GM19467 (cell line): ENCODE measurements around the gene ZSCAN12.
"Not testable (repeated sequence)": the region's sequence is repeated elsewhere in the genome, so short reads cannot be mapped to it uniquely, and the experiment has no call there.

ENCODE experiments used
- ATAC-seq: cut with Tn5 transposase; IDR thresholded peaks from one replicate; pipeline ENCODE4 v1.9.1; 2021; ENCODE audit warnings: mild to moderate bottlenecking, moderate library complexity; ENCODE audit not compliant: unreplicated experiment

ZSCAN12 gene

GRCh38 chr6:28395918-28396317, 3.6 kb downstream of the ZSCAN12 start:
- ATAC-seq: no peak

GRCh38 chr6:28393912-28394662, 5.5 kb downstream of the ZSCAN12 start:
- no peak for ATAC-seq

- ATAC-seq: no peak
These were observed 8.9 kb downstream of the ZSCAN12 start for GRCh38 chr6:28390688-28391087.

- no peak for ATAC-seq
These were observed 15.4 kb downstream of the ZSCAN12 start for GRCh38 chr6:28384143-28384533.

- ATAC-seq: peak; percentile 81
These were observed 16.1 kb downstream of the ZSCAN12 start for GRCh38 chr6:28383235-28384142.

GRCh38 chr6:28380381-28380780, 19.2 kb downstream of the ZSCAN12 start:
- no peak for ATAC-seq

- no peak for ATAC-seq
These were observed 20.9 kb downstream of the ZSCAN12 start for GRCh38 chr6:28378644-28379043.

- no peak for ATAC-seq
These were observed 21.7 kb downstream of the ZSCAN12 start for GRCh38 chr6:28377879-28378278.

- ATAC-seq: no peak
These were observed 25.6 kb downstream of the ZSCAN12 start for GRCh38 chr6:28373925-28374324.

GRCh38 chr6:28371706-28372451, 27.7 kb downstream of the ZSCAN12 start:
- no peak for ATAC-seq

GRCh38 chr6:28371280-28371679, 28.3 kb downstream of the ZSCAN12 start:
- no peak for ATAC-seq

GRCh38 chr6:28370440-28370839, 29.1 kb downstream of the ZSCAN12 start:
- no peak for ATAC-seq

GRCh38 chr6:28369463-28369862, 30.1 kb downstream of the ZSCAN12 start:
- ATAC-seq: no peak

- ATAC-seq: no peak
These were observed 31.0 kb downstream of the ZSCAN12 start for GRCh38 chr6:28368522-28368921.

- ATAC-seq: not testable (repeated sequence)
These were observed 34.0 kb downstream of the ZSCAN12 start for GRCh38 chr6:28365590-28365989.

GRCh38 chr6:28360961-28361360, 38.6 kb downstream of the ZSCAN12 start:
- no peak for ATAC-seq

GRCh38 chr6:28359562-28359961, 40.0 kb downstream of the ZSCAN12 start:
- ATAC-seq: not testable (repeated sequence)

GRCh38 chr6:28357036-28357435, 42.5 kb downstream of the ZSCAN12 start:
- no peak for ATAC-seq

- ATAC-seq: no peak
These were observed 42.9 kb downstream of the ZSCAN12 start for GRCh38 chr6:28356666-28357020.

GRCh38 chr6:28355743-28356665, 43.5 kb downstream of the ZSCAN12 start:
- peak; percentile 67 for ATAC-seq
